SU-DHL-6 (cell line): ENCODE results near the gene LINGO3.
A peak's percentile ranks its signal among the peaks of the same experiment; 100 is the strongest.

ENCODE experiments used
- H2AFZ ChIP-seq: fragments of 200-600 bp; sonication (generic); 2 replicates; pipeline ENCODE4 v1.6.1; 2014; ENCODE audit warnings: low read depth, mild to moderate bottlenecking, moderate library complexity, mixed read lengths, antibody characterized with exemption, low read length; ENCODE audit not compliant: severe bottlenecking
- H3F3A ChIP-seq: fragments of 200-600 bp; shearing (Covaris generic); 2 replicates; pipeline ENCODE4 v1.6.0; 2016; ENCODE audit warnings: antibody characterized with exemption, mild to moderate bottlenecking; ENCODE audit not compliant: insufficient read depth
- H3K27ac ChIP-seq: fragments of 200-600 bp; sonication (generic); 2 replicates; pipeline ENCODE4 v1.5.1; 2016; ENCODE audit warnings: low read depth, mild to moderate bottlenecking, low read length, moderate library complexity, mixed read lengths
- H3K27me3 ChIP-seq: fragments of 200-600 bp; sonication (generic), shearing (Covaris generic); 2 replicates; pipeline ENCODE4 v1.6.0; 2014; ENCODE audit warnings: mild to moderate bottlenecking, low read length
- H3K36me3 ChIP-seq: fragments of 200-600 bp; sonication (generic); 2 replicates; pipeline ENCODE4 v1.6.1; 2014; ENCODE audit warnings: mild to moderate bottlenecking, low read length, mixed read lengths
- H3K4me2 ChIP-seq: fragments of 300-600, 200-600 bp; shearing (Covaris generic), sonication (generic); 2 replicates; pipeline ENCODE4 v1.6.0; 2014; ENCODE audit warnings: low read length, low read depth, mild to moderate bottlenecking; ENCODE audit not compliant: poor library complexity, severe bottlenecking
- H3K4me3 ChIP-seq: fragments of 200-600 bp; sonication (generic); 2 replicates; pipeline ENCODE4 v1.5.1; 2014; ENCODE audit warnings: antibody characterized with exemption, low read length, mild to moderate bottlenecking, mixed read lengths; ENCODE audit not compliant: insufficient read depth, poor library complexity, severe bottlenecking
- H3K79me2 ChIP-seq: fragments of 200-600 bp; sonication (generic); 2 replicates; pipeline ENCODE4 v1.6.1; 2014; ENCODE audit warnings: mild to moderate bottlenecking, low read length, moderate library complexity; ENCODE audit not compliant: insufficient read depth
- H3K9ac ChIP-seq: fragments of 200-600 bp; sonication (generic); 2 replicates; pipeline ENCODE4 v1.7.0; 2014; ENCODE audit warnings: mild to moderate bottlenecking, low read length
- H3K9me2 ChIP-seq: fragments of 200-600 bp; sonication (generic); replicated peaks from 2 replicates; pipeline ENCODE4 v1.6.1; 2014; ENCODE audit warnings: low read length; ENCODE audit not compliant: insufficient read depth
- H3K9me3 ChIP-seq: fragments of 200-600 bp; sonication (generic); 2 replicates; pipeline ENCODE4 v1.6.1; 2014; ENCODE audit warnings: low read length, mixed read lengths; ENCODE audit not compliant: insufficient read depth
- H4K20me1 ChIP-seq: fragments of 200-600 bp; sonication (generic); 2 replicates; pipeline ENCODE4 v1.6.1; 2014; ENCODE audit warnings: low read depth, mild to moderate bottlenecking, antibody characterized with exemption, low read length, moderate library complexity, mixed read lengths
- CTCF ChIP-seq: fragments of 200-600 bp; sonication (generic); IDR thresholded peaks from one replicate; pipeline ENCODE4 v1.5.1; 2017; ENCODE audit warnings: antibody characterized with exemption, mild to moderate bottlenecking, low read length, moderate library complexity; ENCODE audit not compliant: insufficient read depth, poor library complexity, severe bottlenecking
- EZH2phosphoT487 ChIP-seq: fragments of 200-600 bp; sonication (generic), shearing (Covaris generic); conservative IDR thresholded peaks from 2 replicates; pipeline ENCODE4 v1.6.1; 2018; ENCODE audit warnings: mild to moderate bottlenecking, antibody characterized with exemption, low read length, moderate library complexity, mixed read lengths

LINGO3 gene

DNA sequence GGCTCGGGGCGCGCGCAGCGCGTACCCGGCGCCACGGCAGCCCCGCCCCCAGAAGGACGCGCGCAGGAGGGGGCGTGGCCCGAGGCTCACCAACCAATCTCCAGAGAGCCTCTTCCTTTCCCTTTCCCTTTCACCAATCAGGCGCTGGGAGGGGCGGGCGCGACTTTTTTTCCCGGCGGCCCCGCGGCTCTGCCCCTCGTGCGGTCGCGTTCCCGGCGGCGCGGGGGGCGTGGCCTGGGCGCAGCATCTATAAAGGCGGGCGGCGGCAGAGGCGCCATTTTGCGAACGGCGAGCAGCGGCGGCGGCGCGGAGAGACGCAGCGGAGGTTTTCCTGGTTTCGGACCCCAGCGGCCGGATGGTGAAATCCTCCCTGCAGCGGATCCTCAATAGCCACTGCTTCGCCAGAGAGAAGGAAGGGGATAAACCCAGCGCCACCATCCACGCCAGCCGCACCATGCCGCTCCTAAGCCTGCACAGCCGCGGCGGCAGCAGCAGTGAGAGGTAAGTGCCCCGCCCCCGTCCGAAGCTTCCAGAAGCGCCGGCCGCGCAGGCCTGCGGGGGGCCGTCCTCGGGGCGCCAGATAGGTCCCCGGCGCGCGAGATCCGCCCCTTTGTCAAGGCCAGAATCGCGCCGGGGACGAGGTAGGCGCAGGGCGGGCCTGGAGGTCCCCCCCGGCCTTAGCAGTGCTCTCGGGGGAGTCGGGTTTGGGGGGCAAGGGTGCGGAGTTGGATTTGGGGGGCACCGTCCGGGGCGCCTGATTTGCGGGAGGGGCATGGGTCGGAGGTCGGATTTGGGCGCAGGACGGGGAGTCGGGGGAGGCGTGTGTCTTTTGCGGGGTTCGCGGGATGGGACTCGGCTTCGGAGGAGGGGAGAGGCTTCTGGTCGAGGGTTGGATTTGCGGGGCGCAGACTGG, 38.5 kb downstream of the LINGO3 start:
- Histone ChIP-seq H3K27me3 (no peaks in the 10 kb centered on the region), H3K36me3 (peaks cover 3% of the 10 kb centered on the region; the same call in 1 of the 2 replicates), H4K20me1 (peaks cover 6% of the 10 kb centered on the region; the same call in 1 of the 2 replicates), H3K9me3 (no peaks in the 10 kb centered on the region), H3K27ac (peak overlapping the region; percentile 92), H3K79me2 (peaks cover 42% of the 10 kb centered on the region), H3K9me2 (no peaks in the 10 kb centered on the region), H3K4me2 (peak overlapping the region; percentile 94), H3K9ac (peak overlapping the region; percentile 99), H3F3A (peaks cover 30% of the 10 kb centered on the region), H2AFZ (no peak overlapping the region), H3K4me3 (peak overlapping the region; percentile 77)
- TF ChIP-seq EZH2phosphoT487, result no peak
- TF ChIP-seq CTCF, result no peak

DNA sequence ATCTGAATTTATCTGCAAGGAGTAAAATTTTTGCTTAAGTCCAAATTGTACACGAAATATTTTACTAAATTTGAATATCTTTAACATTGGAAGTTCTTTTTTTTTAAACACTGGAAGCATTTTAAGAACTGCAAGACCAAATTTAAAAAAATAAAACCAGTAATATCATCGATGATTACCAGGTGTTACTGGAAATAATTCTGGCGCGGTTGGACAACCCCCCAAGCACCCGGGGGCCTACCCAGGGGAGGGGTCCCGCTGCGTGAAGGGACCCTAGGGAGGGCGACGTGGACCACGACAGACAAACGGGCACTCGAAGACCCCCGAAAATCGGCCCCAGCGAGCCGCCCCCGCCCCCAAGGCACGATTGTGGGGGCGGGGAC, 39.1 kb downstream of the LINGO3 start:
- TF ChIP-seq EZH2phosphoT487 (no peak), CTCF (no peak)
- Histone ChIP-seq H3K4me2 (peak overlapping the region; percentile 72), H3K27ac (no peak overlapping the region), H3K9ac (peak overlapping the region; percentile 30), H3K79me2 (peaks cover 36% of the 10 kb centered on the region), H4K20me1 (no peaks in the 10 kb centered on the region; the same call in 1 of the 2 replicates), H3K9me3 (no peaks in the 10 kb centered on the region), H3K27me3 (no peaks in the 10 kb centered on the region), H2AFZ (peak overlapping the region; percentile 80), H3K4me3 (peak overlapping the region; percentile 63), H3K9me2 (no peaks in the 10 kb centered on the region), H3F3A (peaks cover 30% of the 10 kb centered on the region), H3K36me3 (peaks cover 3% of the 10 kb centered on the region; the same call in 1 of the 2 replicates)

DNA sequence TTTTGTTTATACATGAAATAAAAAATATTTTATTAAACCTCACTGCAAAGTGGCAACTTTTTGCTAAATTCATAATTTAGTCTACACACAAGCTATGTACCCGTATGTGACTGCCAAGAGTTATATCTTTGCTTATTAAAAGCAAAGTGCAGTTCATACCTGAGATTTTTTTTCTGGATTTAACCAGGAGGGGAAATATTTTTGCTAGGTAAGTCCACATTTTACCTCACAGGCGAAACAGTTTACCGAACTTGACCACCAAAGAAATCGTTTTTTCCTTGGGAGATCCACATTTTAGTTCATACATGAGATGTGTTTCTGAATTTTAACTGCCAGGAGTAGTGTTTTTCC, 39.5 kb downstream of the LINGO3 start:
- H3K9me3 ChIP-seq, result no peaks in the 10 kb centered on the region
- peaks cover 28% of the 10 kb centered on the region for H3F3A ChIP-seq
- H2AFZ ChIP-seq, result peak overlapping the region; percentile 80
- H3K27me3 ChIP-seq, result no peaks in the 10 kb centered on the region
- peak overlapping the region; percentile 72 for H3K4me2 ChIP-seq
- H4K20me1 ChIP-seq, result no peaks in the 10 kb centered on the region; the same call in 1 of the 2 replicates
- no peak overlapping the region for H3K9ac ChIP-seq
- no peaks in the 10 kb centered on the region for H3K9me2 ChIP-seq
- peaks cover 33% of the 10 kb centered on the region for H3K79me2 ChIP-seq
- no peak overlapping the region for H3K27ac ChIP-seq
- TF ChIP-seq EZH2phosphoT487 (no peak), CTCF (no peak)
- H3K36me3 ChIP-seq, result peaks cover 3% of the 10 kb centered on the region; the same call in 1 of the 2 replicates
- H3K4me3 ChIP-seq, result peak overlapping the region; percentile 63
